ENCODE results near the gene MEOX1. TPM values are rescaled to one million over a fixed set of nuclear protein-coding genes. Genes with fewer than 3 reads are reported as not detected.
"Not testable (repeated sequence)": the region's sequence is repeated elsewhere in the genome, so short reads cannot be mapped to it uniquely, and the experiment has no call there.

Gene MEOX1
- total RNA-seq, result 19.5 TPM

DNA sequence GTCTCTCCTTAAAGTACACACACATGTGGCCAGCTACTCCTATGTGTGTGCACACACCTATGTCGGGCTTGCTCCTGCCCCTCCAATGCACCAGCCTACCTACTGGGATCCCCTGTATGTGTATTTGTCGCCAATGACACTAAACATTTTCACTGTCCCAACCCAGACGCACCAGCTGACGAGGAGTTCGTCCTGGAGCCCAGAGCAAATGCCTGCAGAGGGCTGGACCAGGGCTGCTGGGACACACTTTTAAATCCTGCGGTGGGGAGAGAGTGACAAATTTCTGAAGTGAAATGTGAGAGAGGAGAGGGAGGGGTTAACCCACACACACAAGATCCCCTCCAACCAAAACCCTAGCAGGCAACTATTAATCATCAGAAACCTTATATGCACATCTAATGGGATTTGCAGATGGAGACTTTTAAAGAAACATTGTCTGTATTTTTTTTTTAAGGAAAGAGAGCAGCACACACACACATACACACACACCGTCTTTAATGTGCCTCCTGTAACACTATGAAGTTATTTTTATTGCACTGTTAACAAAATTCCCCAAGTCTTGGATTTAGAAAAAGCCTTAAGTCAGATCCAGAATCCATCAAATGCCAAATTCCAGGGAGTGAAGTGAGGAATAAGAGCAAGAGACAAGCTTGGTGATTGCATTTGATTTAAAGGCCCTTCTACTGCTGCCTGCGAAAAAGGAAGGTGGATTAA lies at the start of gene MEOX1:
TSS of gene MEOX1 (minus strand) at position 224 of the 714 bp plus-strand sequence. CDS start 388 bp downstream, outside the sequence.
- no peak for DNase-seq (ENCODE audit: low spot score)
- ATAC-seq, result no peak
- intact Hi-C loops (cut with DNase I), result no loop called here

DNA sequence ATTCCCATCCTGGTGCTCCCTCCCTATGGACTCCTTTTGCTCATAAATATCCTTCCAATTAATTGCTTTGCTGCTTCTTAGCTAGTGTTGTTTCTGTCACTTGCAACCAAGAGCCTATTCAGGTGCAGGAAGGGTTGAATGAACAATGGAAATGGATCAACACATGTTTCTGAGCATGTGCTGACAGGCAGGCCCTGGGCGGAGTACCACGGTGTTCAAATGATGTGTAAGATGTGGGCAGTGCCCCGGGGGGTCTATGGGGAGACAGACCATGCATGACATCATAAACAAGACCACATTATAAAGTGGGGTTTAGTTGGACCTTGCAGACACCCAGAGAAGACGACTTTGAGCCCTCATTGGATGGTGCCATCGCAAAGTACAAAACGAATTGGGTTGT lies 48.4 kb upstream of the MEOX1 start:
- intact Hi-C loops (cut with DNase I), result no loop called here
- DNase-seq (ENCODE audit: low spot score) (no peak), ATAC-seq (no peak)

DNA sequence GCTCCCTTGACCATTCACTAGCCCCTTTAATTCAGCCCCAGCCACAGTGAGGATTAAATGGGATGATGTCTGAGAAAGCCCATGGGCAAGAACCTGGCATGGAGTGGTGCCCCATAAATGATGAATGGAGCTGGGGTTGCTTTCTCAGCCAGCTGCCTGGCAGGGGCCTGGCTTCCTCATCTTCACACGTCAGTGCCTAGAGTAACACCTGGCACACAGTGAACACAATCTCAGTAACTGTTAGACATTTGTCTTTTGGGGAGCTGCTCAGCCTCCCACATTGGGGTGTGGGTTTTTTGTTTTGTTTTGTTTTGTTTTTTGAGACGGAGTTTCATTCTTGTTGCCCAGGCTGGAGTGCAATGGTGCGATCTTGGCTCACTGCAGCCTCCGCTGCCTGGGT lies 47.5 kb upstream of the MEOX1 start:
- DNase-seq (ENCODE audit: low spot score), result no peak
- ATAC-seq, result no peak
- intact Hi-C loops (cut with DNase I), result no loop called here

DNA sequence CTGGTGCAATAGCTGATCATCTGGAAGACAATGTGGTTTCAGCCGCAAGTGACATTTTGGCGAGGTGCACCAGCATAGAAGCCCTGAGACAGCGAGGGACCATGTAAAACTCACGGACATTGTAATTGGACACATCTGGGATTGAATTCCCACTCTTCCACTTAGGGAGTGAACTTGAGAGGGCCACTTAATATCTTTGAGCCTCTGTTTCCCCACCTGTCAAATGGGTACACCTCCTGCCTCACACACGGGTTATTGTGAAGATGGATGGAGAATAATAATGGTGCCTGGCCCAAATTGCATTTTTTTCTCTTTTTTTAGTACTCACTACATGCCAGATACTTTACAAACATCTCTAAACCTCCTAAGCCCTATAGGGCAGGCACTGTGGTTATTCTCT lies 45.5 kb upstream of the MEOX1 start:
- intact Hi-C loops (cut with DNase I), result no loop called here
- ATAC-seq, result no peak
- DNase-seq (ENCODE audit: low spot score), result no peak

DNA sequence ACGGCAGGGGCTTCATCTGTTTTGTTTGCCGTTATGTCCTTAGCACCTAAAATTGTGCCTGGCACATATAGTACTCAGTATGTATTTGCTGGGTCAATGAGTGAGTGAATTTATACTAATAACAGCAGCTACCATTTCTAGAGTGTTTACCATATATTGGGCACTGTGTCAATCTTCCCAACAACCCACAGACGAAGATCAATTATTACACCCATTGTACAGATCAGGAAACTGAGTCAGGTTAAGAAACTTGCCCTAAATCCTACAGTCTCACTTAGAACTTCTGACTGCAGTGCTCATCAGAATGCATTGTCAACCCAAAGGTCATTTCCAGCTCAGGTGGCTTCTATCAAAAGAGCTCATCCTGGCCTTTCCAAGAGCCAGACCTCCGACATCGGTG lies 44.5 kb upstream of the MEOX1 start:
- ATAC-seq (no peak), DNase-seq (ENCODE audit: low spot score) (no peak)
- intact Hi-C loops (cut with DNase I), result no loop called here

DNA sequence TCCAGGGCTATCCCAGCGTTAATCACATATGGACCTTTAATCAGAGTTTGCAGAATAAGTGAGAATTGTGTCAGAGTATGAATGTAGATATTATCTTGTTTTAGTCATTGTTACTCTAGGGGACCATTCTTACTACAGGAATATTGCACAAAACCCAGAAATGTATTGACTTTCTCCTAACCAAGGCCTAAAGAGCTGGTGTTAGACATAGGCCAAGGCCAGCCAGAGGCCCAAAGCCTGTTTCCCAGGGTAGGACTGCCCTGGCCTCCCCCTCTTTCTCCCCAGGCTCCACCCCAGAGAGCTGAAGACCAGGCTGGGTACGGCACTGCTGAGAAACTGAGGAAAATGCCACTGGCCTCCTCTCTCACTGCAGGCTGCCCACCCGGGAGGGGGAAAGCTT lies 41.9 kb upstream of the MEOX1 start:
- DNase-seq (ENCODE audit: low spot score) (no peak), ATAC-seq (no peak)

DNA sequence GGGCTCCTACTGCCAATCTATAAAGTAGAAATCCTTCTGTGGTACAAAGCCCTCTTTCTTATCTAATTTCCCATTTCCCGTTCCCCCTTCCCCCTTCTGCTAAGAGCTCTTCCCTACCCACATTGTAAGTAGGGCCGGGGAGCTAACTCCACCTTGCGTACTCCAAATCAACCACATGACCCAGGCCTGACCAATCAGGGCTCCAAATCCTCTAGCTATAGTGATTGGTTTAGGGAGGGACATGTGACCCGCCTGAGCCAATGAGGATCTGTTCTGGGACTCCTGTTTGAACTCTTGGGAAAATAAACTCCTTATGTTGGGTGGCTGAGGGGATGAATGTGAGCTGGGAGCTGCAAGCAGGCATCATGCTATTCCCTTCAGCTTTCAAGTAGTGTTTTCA lies 40.9 kb upstream of the MEOX1 start:
- no peak for DNase-seq (ENCODE audit: low spot score)
- intact Hi-C loops (cut with DNase I), result no loop called here
- ATAC-seq, result no peak

More for the DNA sequence above, 41.9 kb upstream of the MEOX1 start:
- intact Hi-C loops (cut with DNase I), result no loop called here

DNA sequence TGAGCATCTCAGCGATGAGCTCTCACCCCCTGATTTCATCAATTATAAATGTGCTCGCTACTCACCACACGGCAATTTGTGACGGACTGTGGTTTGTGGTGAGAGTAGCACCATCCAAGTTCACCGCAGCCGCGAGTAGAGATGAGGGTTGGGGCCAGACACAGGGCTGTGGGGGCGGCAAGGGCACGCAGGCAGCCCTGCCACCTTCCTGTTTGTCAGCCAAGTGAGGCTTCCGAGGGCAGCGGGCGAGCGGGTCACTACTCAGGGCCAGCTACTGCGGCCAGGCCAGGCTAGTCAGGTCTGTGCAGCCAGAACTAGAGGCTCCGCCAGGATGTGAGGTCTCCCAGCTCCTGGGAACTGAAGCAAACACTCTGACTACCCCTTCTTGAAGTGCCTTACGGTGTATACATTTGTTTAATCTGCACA lies 39.6 kb upstream of the MEOX1 start:
- DNase-seq (ENCODE audit: low spot score) (no peak), ATAC-seq (no peak)
- intact Hi-C loops (cut with DNase I), result no loop called here

DNA sequence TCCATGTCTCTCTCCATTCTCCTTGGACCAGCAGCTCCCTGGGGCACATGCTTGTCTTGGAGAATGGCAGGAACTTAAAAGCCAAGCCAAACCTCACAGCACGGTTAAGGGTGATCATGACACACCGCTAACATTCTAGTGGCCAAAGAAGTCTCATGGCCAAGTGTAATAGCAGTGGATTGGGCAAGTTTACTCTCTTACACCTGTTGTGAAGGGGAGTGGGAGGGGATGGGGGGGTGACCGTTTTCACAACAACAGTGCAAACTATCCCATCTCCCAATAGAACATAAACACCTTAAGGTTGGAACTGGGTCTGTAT lies 37.7 kb upstream of the MEOX1 start:
- intact Hi-C loops (cut with DNase I), result no loop called here
- no peak for ATAC-seq
- DNase-seq (ENCODE audit: low spot score), result no peak

DNA sequence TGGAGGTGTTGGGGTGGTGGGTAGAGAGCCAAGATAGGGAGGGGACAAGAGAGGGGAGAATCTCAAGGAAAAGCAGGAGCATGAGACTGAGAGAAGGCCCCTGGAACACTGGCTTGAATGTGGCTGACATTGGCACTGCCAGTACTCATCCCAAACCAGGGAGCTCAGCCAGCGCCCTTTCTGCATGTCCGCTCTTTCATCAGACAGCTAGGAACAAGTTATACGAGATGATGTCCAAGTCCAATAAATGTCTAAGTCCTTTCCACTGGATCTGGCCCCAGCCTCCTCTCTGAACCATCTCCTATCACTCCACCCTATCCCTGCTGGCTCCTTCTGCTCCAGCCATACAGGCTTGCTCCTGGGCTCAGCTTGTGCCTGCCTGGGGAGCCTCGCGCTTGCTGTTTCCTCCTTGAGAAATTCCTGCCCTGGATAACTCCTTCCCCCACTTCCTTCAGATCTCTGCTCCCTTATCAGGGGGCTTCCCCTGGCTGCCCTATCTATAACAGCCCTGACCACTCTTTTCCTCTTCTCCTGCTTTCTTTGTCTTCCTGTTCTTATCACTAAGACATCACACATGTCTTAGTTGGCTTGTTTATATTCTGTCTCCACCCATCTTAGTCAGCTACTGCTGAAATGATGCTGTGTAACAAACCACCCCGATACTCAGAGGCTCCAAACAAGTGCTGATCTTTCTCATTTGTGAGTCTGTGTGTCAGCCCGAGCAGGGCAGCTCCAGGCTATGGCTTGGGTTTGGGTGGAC lies 37.1 kb upstream of the MEOX1 start:
- intact Hi-C loops (cut with DNase I), result no loop called here

DNA sequence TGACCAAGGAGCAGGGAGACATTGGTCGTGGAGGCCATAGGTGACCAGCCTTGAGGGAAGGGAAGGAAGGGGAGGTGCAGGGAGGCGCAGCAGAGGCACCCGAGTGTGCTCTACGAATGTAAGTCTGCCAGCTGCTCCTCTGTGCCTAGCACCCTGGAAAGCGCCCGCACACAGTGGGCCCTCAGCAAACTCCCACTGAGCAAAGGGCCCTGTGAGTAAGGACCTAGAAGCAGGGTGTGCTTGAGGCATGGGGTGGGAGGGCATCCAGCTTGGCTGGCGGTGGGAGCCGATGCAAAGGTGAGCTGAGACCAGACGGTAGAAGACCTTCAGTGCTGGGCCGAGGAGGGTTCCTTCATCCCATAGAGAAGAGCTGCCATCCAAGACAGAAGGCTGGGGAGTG lies 36.2 kb upstream of the MEOX1 start:
- DNase-seq (ENCODE audit: low spot score) (no peak), ATAC-seq (no peak)
- intact Hi-C loops (cut with DNase I), result no loop called here

More for the DNA sequence above, 37.1 kb upstream of the MEOX1 start:
- ATAC-seq, result no peak
- no peak for DNase-seq (ENCODE audit: low spot score)

DNA sequence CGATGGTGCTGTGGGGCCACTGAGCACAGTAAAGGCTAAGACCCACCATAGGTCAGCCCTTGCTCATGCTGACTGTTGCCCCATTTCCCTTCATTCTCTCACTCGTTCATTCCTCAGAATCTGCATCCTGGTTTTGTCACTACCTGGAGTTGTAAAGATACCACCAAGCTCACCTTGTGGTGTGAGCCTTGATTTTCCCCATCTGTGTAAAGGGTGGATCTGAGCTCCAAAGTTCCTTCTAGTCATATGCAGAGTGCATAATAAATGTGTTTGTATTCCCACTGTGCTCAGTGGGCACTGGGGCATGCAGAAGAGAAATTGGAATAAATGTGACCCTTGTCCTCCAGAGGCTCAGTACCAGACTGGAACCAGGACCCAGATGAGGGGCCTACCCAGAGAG lies 35.2 kb upstream of the MEOX1 start:
- intact Hi-C loops (cut with DNase I), result no loop called here
- no peak for ATAC-seq
- DNase-seq (ENCODE audit: low spot score), result no peak

DNA sequence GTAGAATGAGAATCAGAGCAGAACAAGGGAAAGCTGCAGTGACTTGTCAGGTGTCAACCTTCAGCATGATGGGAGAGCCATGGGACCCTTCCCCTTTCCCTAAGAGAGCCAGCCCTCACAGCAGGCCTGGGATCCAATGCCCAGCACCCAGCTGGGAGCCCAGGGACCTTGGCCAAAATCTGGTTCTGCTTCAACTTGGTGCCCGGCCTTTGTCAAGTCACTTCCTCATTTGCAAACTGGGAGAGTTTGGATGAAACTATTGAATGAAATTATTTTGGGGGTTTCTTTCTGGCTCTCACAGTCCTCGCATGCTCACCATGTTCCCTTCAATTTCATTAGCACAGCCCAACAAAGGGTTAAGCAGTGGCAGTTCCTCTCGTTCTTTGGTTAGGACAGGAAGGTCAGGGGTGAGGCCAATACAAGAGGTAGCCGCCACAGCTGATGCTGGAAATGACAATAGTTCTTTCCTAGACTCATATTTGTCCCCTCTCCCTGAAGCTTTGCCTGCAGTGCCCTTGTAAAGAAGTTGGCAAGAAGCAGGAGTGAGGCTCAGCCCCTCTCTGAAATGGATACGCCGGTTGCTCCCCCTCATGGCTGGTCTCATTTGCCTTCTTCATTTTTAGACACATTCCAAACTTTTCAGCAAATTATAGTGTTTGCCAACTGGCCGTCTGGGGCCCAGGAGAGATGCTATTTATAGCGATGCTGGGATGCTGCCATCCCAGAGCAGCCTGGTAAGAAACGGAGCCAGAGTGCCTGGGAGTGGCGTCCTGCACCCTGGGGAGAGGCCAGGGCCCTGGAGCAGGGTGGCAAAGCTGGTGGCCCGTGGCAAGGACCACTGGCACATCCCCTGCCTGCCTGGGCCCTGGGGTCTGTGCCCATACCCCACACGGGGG lies 34.5 kb upstream of the MEOX1 start:
- no peak for DNase-seq (ENCODE audit: low spot score)
- intact Hi-C loops (cut with DNase I), result no loop called here
- ATAC-seq, result peak; percentile 29

DNA sequence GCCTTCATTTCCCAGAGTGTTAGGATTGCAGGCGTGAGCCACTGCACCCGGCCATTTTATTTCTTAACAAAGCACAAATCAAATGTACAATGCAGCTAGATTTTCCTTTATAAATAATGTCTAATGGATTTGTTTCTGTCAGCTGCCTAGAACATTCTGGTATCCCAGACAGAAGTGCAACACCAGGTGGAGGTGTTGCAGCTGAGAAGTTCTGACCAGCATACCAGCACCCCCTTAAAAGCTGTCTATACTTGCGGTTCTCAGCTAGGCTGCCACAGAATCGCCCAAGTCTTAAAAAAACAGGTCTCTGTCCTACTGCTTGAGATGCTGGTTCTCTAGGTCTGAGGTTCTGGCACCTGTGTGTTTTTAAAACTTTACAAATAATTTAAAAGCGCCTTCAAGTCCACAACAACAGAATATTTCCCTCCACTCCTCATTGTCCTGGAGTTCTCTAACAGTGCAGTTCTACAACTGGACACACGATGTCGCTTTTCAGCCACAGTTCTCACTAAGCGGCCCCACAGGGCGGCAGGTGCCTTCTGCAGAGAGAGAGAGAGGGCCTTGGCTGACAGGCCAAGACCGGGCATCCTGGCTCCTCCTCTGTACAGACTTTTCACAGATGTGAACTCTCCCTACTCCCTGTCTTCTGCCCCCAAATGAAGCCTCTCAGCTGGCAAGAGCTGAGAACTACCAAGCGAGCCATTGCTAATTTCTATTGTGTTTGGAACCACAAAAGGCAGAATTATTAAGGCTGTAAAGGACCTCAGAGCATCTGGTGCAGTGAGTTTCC lies 32.6 kb upstream of the MEOX1 start:
- DNase-seq (ENCODE audit: low spot score) (peak; percentile 82), ATAC-seq (peak; percentile 87)
- intact Hi-C loops (cut with DNase I), result no loop called here

DNA sequence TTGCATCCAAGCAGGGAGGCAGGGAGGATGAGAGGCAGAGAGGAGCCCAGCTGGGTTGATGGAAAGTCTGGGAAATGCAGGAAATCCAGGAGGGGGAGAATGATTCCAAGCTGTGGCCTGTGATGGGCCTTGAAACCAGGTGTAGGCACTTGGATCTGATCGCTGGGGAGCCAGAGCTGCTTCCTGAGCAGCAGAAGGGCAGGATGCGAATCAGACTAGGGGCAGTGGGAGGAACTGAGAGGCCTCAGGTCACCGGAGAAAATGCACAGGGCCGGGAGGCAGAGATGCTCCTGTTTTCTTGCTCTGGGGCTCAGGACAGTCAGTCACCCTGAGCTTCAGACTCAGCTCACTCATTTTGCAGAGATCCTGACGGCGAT lies 29.6 kb upstream of the MEOX1 start:
- no peak for DNase-seq (ENCODE audit: low spot score)
- ATAC-seq, result no peak
- intact Hi-C loops (cut with DNase I), result no loop called here

DNA sequence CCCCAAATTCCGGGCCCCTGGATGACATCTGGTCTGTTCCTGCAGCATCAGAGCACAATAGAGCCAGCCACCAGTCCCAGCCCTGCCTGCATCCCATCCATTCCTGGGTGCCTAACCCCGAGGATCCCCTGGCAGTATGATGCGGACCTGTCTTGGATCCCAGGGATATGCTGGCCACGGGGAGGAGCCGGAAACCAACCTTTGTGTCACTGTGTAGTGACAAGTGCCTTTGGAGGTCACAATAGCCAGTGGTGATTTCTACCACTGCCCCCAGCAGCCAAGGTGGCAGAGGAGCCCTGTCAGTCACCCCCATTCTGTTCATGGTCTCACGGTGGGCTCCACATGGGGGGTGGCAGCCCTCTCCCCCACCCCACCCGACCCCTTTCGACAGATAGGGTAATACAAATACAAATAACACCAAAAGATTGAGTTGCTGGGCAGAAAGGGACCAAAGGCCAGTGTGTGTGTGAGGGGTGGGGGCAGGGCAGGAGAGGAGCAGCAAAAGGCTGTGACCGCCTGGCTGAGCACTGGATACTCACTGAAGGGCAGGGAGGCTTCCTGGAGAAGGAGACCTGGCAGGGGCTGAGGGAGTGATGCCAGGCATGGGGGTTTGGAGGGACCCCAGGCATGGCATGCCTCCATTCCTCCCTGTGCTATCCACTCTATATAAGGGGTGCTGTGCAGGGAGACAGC lies 29.0 kb upstream of the MEOX1 start:
- ATAC-seq, result no peak
- intact Hi-C loops (cut with DNase I), result no loop called here
- no peak for DNase-seq (ENCODE audit: low spot score)

DNA sequence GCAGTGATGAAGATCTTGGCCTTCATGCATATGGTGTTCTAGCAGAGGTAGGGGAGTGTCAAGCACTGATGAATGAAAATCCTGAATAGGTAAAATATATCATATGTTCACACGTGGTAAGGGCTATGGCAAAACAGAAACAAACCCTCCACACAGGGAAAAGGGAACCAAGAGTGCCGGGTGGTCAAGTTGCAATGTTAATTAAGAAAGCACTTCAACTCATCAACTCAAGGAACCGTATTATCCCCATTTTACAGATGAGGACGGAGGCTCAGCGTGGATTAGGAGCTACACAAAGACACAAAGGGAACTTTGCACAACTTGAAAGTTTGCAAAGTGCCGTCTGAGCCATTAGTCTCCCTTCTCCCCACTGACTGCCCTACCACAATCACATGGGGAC lies 28.1 kb upstream of the MEOX1 start:
- ATAC-seq (no peak), DNase-seq (ENCODE audit: low spot score) (no peak)
- intact Hi-C loops (cut with DNase I), result no loop called here

DNA sequence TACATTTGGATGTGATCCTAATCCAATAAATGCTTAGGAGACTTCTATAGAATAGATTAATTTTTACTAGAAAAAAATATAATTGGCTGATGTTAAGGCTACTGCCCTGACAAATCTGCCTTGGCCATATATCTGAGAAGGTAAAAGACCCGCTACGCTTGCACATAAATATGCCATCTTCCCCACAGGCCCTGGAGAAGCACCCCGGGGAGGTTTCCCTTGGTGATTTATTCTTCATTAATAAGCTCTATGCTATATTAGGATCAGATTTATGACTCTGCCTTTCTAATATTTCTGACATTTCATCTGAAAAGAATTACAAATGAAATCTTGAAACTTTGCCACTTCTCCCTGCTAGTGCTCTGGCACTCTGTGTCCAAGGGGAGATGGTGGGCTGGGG lies 27.4 kb upstream of the MEOX1 start:
- DNase-seq (ENCODE audit: low spot score) (no peak), ATAC-seq (no peak)
- intact Hi-C loops (cut with DNase I), result no loop called here

DNA sequence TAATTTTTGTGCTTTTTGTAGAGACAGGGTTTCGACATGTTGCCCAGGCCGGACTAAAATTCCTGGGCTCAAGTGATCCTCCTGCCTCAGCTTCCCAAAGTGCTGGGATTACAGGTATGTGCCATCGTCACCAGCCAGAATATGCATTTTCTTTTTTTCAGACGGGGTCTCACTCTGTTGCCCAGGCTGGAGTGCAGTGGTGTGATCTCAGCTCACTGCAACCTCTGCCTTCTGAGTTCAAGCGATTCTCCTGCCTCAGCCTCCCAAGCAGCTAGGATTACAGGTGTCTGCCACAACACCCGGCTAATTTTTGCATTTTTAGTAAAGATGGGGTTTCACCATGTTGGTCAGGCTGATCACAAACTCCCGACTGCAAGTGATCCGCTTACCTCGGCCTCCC lies 25.2 kb upstream of the MEOX1 start:
- ATAC-seq; intact Hi-C loops (cut with DNase I); DNase-seq (ENCODE audit: low spot score): not testable (repeated sequence)

Measured in sciatic nerve (tissue), 2 donors.